SK-N-SH (cell line): ENCODE results near the gene WBP1L. TPM values are rescaled to one million over a fixed set of nuclear protein-coding genes. Genes with fewer than 3 reads are reported as not detected.

Source experiments
- CTCF ChIA-PET: fragments of 300-600, 350-600 bp; formaldehyde crosslinking; extraction: SDS; loops from one replicate; lab custom pipeline; 2021; lab: Yijun Ruan, JAX
- POLR2A ChIA-PET: fragments of 350-600 bp; sonication (Branson Sonifier 250); formaldehyde crosslinking; extraction: SDS; loops from one replicate; lab custom pipeline; 2020; ENCODE audit warnings: antibody characterized with exemption, inconsistent platforms; lab: Yijun Ruan, JAX
- DNase-seq: peaks from one replicate; pipeline ENCODE4 v3.0.0; 2012
- H2AFZ ChIP-seq: fragments of 200-600 bp; sonication (generic); 2 replicates; pipeline ENCODE4 v1.8.1; 2016; ENCODE audit warnings: antibody characterized with exemption, mild to moderate bottlenecking, low read depth
- H3F3A ChIP-seq: fragments of 200-600 bp; sonication (generic); replicated peaks from 2 replicates; pipeline ENCODE3; 2016; ENCODE audit warnings: antibody characterized with exemption, mild to moderate bottlenecking; ENCODE audit not compliant: insufficient read depth
- H3K27ac ChIP-seq, 2 experiments: fragments of 200-500 bp in 1 of 2; fragments of 200-600 bp in 1 of 2; sonication (Bioruptor generic) in 1 of 2; sonication (generic), shearing (Covaris generic) in 1 of 2; 2 replicates each; pipeline versions ENCODE4 v1.5.1 to v1.6.1; 2014 to 2016; ENCODE audit warnings: low read depth in 2 of 2, inconsistent platforms in 1 of 2, low read length in 1 of 2, mild to moderate bottlenecking in 1 of 2, mixed read lengths in 1 of 2
- H3K27me3 ChIP-seq: fragments of 200-600 bp; sonication (generic), shearing (Covaris generic); 2 replicates; pipeline ENCODE4 v1.6.1; 2016; ENCODE audit warnings: mixed run types; ENCODE audit not compliant: insufficient read depth
- H3K36me3 ChIP-seq, 2 experiments: fragments of 200-500 bp in 1 of 2; fragments of 200-600 bp in 1 of 2; sonication (Bioruptor generic) in 1 of 2; sonication (generic) in 1 of 2; replicated peaks in 1 of 2; 2 replicates each; pipeline versions ENCODE3 to v1.5.1; 2014 to 2016; ENCODE audit warnings: low read length in 1 of 2, mild to moderate bottlenecking in 1 of 2; ENCODE audit not compliant: insufficient read depth in 2 of 2, control insufficient read depth in 1 of 2
- H3K4me1 ChIP-seq, 2 experiments: fragments of 200-500 bp in 1 of 2; fragments of 200-600 bp in 1 of 2; sonication (Bioruptor generic) in 1 of 2; sonication (generic), shearing (Covaris generic) in 1 of 2; 2 replicates each; pipeline versions ENCODE4 v1.5.1 to v1.6.1; 2014 to 2016; ENCODE audit warnings: low read depth in 1 of 2, low read length in 1 of 2, mixed run types in 1 of 2; ENCODE audit not compliant: insufficient read depth in 2 of 2, control insufficient read depth in 1 of 2
- H3K4me2 ChIP-seq: fragments of 200-600 bp; sonication (generic), shearing (Covaris generic); 2 replicates; pipeline ENCODE4 v1.6.1; 2017; ENCODE audit warnings: mixed run types
- H3K4me3 ChIP-seq, 2 experiments: fragments of 200-500 bp in 1 of 2; fragments of 200-600 bp in 1 of 2; sonication (Bioruptor generic) in 1 of 2; sonication (generic), shearing (Covaris generic) in 1 of 2; 2 replicates each; pipeline versions ENCODE4 v1.5.1 to v1.8.1; 2014 to 2016; ENCODE audit warnings: low read depth in 2 of 2, inconsistent platforms in 1 of 2, low read length in 1 of 2, mild to moderate bottlenecking in 1 of 2, mixed read lengths in 1 of 2, moderate library complexity in 1 of 2
- H3K79me2 ChIP-seq: fragments of 200-600 bp; sonication (generic); 2 replicates; pipeline ENCODE4 v1.8.1; 2017; ENCODE audit warnings: mild to moderate bottlenecking; ENCODE audit not compliant: insufficient read depth
- H3K9ac ChIP-seq: fragments of 200-600 bp; sonication (generic); 2 replicates; pipeline ENCODE4 v1.6.1; 2017; ENCODE audit warnings: mixed run types
- H3K9me2 ChIP-seq: fragments of 200-600 bp; sonication (generic); 2 replicates; pipeline ENCODE4 v1.6.1; 2017; ENCODE audit warnings: mixed run types
- H3K9me3 ChIP-seq: fragments of 200-600 bp; sonication (generic); 2 replicates; pipeline ENCODE4 v1.6.1; 2017; ENCODE audit warnings: mixed run types, mild to moderate bottlenecking, moderate library complexity
- H4K20me1 ChIP-seq: fragments of 200-600 bp; sonication (generic); 2 replicates; pipeline ENCODE4 v1.6.1; 2017; ENCODE audit warnings: mild to moderate bottlenecking, mixed run types; ENCODE audit not compliant: insufficient read depth
- EP300 ChIP-seq, 2 experiments: IDR thresholded peaks; 2 replicates each; pipeline versions ENCODE4 v1.4.0 to v1.6.1; 2012; ENCODE audit warnings: borderline replicate concordance in 1 of 2, low read depth in 1 of 2, low read length in 1 of 2
- EZH2phosphoT487 ChIP-seq: fragments of 200-600 bp; sonication (generic); IDR thresholded peaks from 2 replicates; pipeline ENCODE4 v1.6.1; 2017; ENCODE audit warnings: low read depth, mixed run types, mild to moderate bottlenecking, antibody characterized with exemption, moderate library complexity, borderline replicate concordance
- GABPA ChIP-seq: IDR thresholded peaks from 2 replicates; pipeline ENCODE4 v1.4.0; 2012; ENCODE audit warnings: low read depth, mild to moderate bottlenecking
- IRF3 ChIP-seq: fragments of 150-350 bp; IDR thresholded peaks from 2 replicates; pipeline ENCODE4 v1.6.1; 2016; ENCODE audit warnings: mild to moderate bottlenecking, low read depth, low read length
- MAX ChIP-seq: IDR thresholded peaks from 2 replicates; pipeline ENCODE4 v1.4.0; 2012; ENCODE audit warnings: low read depth
- MEF2A ChIP-seq: IDR thresholded peaks from 2 replicates; pipeline ENCODE4 v1.4.0; 2012; ENCODE audit warnings: low read depth, borderline replicate concordance
- MXI1 ChIP-seq: IDR thresholded peaks from 2 replicates; pipeline ENCODE4 v1.6.1; 2012; ENCODE audit warnings: mild to moderate bottlenecking, low read depth, low read length, improper control_type of control experiment
- NFIC ChIP-seq: IDR thresholded peaks from 2 replicates; pipeline ENCODE4 v1.4.0; 2012; ENCODE audit warnings: borderline replicate concordance
- NRF1 ChIP-seq: IDR thresholded peaks from 2 replicates; pipeline ENCODE4 v1.6.1; 2012; ENCODE audit warnings: low read depth, mild to moderate bottlenecking, low read length
- PBX3 ChIP-seq: IDR thresholded peaks from 2 replicates; pipeline ENCODE4; 2012
- POLR2AphosphoS5 ChIP-seq: IDR thresholded peaks from 2 replicates; pipeline ENCODE4 v1.6.1; 2012; ENCODE audit warnings: low read depth, low read length
- RXRA ChIP-seq: IDR thresholded peaks from 2 replicates; pipeline ENCODE4 v1.4.0; 2012; ENCODE audit warnings: low read depth, mild to moderate bottlenecking, borderline replicate concordance
- SIN3A ChIP-seq: IDR thresholded peaks from 2 replicates; pipeline ENCODE4 v1.6.1; 2012; ENCODE audit warnings: low read depth, mild to moderate bottlenecking, low read length, moderate library complexity, borderline replicate concordance
- TCF12 ChIP-seq: IDR thresholded peaks from 2 replicates; pipeline ENCODE4 v1.4.0; 2012
- TEAD4 ChIP-seq: IDR thresholded peaks from 2 replicates; pipeline ENCODE4 v1.4.0; 2012; ENCODE audit warnings: mild to moderate bottlenecking, borderline replicate concordance; ENCODE audit not compliant: insufficient read depth
- WGBS: methylation state at CpG from one replicate; pipeline ENCODE4 v1.1.6; 2017; ENCODE audit warnings: low lambda C conversion rate; 5-methylcytosine and 5-hydroxymethylcytosine counted together
- polyA plus RNA-seq, 3 experiments: library from polyadenylated mRNA; depleted of rRNA; stranded (reverse); fragments of >200 nt; gene quantifications; 2 replicates each; pipeline ENCODE4 v1.2.3, GENCODE V29; 2012

WBP1L gene
- polyA plus RNA-seq, 1 of the 3 experiments (the other 2 are of a cell fraction), result 22.8 TPM

GRCh38 chr10:102773986-102774385 lies 30.2 kb downstream of the WBP1L start:
- H3K27ac ChIP-seq, result peak overlapping the region in 1 of 2 experiments; percentile 65; a peak in 2 of 4 replicates
- POLR2A ChIA-PET, result no interaction called here
- 88% methylated on average over 5 of the region's 5 CpGs for WGBS

GRCh38 chr10:102775201-102775934 lies 31.6 kb downstream of the WBP1L start:
- peak overlapping the region; percentile 34 to 37; a peak in 1 of 4 replicates for H3K4me3 ChIP-seq
- ChIA-PET CTCF (interaction anchor here (0.9 to 1.6 kb wide), 3 partner anchors 11 to 126 kb away, joined by 4 to 5 read pairs (median 4); no protein-coding TSS in a partner anchor), POLR2A (interaction anchor here (1.4 kb wide), 1 partner anchor 11 kb away, joined by 3 read pairs; no protein-coding TSS in a partner anchor)
- 80% methylated on average over 16 of the region's 16 CpGs for WGBS
- no peaks in the 10 kb centered on the region; the same call in 1 of the 2 replicates for H4K20me1 ChIP-seq
- H3K79me2 ChIP-seq, result peaks cover 44% of the 10 kb centered on the region
- H2AFZ ChIP-seq, result no peak overlapping the region; the same call in 1 of the 2 replicates
- H3K27ac ChIP-seq, result peak overlapping the region; percentile 75 to 81
- no peaks in the 10 kb centered on the region for H3K9me2 ChIP-seq
- 0 out of 2 replicates have a peak, but pooled peaks have one; percentile 18 for TF ChIP-seq TEAD4
- no peak for TF ChIP-seq RXRA
- DNase-seq, result no peak
- peaks cover 43 to 46% of the 10 kb centered on the region in 2 experiments for H3K4me1 ChIP-seq
- H3K36me3 ChIP-seq, result no peaks in the 10 kb centered on the region
- H3K4me2 ChIP-seq, result peak overlapping the region; percentile 75
- H3K9ac ChIP-seq, result peak overlapping the region; percentile 21; the same call in 1 of the 2 replicates
- peaks cover 18% of the 10 kb centered on the region for H3F3A ChIP-seq
- no peaks in the 10 kb centered on the region for H3K9me3 ChIP-seq
- H3K27me3 ChIP-seq, result no peaks in the 10 kb centered on the region

More at GRCh38 chr10:102773986-102774385, 30.2 kb downstream of the WBP1L start:
- no peaks in the 10 kb centered on the region for H3K9me3 ChIP-seq
- no peak for TF ChIP-seq EP300 (IDR thresholded peaks at IDR 0.05; ENCODE audit: borderline replicate concordance in 1 of 2, low read depth in 1 of 2, low read length in 1 of 2)
- no peak for TF ChIP-seq MEF2A
- TF ChIP-seq NRF1, result no peak
- H3K4me2 ChIP-seq, result peak overlapping the region; percentile 8; the same call in 1 of the 2 replicates
- H3K36me3 ChIP-seq, result no peaks in the 10 kb centered on the region
- H3K9me2 ChIP-seq, result no peaks in the 10 kb centered on the region
- peaks cover 46 to 49% of the 10 kb centered on the region in 2 experiments for H3K4me1 ChIP-seq
- H3F3A ChIP-seq, result peaks cover 18% of the 10 kb centered on the region
- peaks cover 37% of the 10 kb centered on the region for H3K79me2 ChIP-seq
- CTCF ChIA-PET, result interaction anchor here (2.1 kb wide), 1 partner anchor 20 kb away, joined by 5 read pairs; no protein-coding TSS in a partner anchor
- H3K4me3 ChIP-seq, result no peak overlapping the region
- no peak overlapping the region for H3K9ac ChIP-seq
- no peaks in the 10 kb centered on the region for H3K27me3 ChIP-seq
- DNase-seq, result no peak
- H4K20me1 ChIP-seq, result peaks cover 6% of the 10 kb centered on the region; the same call in 1 of the 2 replicates
- no peak overlapping the region for H2AFZ ChIP-seq

- POLR2A ChIA-PET, result interaction anchor here (0.9 to 1.4 kb wide), 2 partner anchors 12 to 33 kb away, joined by 3 read pairs; no protein-coding TSS in a partner anchor
- TF ChIP-seq MXI1 (peak; percentile 50; the same call in 1 of the 2 replicates), TEAD4 (0 out of 2 replicates have a peak, but pooled peaks have one; percentile 8), GABPA (0 out of 2 replicates have a peak, but pooled peaks have one; percentile 43), NFIC (peak; percentile 65; the same call in 1 of the 2 replicates), POLR2AphosphoS5 (peak; percentile 35; the same call in 1 of the 2 replicates), PBX3 (peak; percentile 64), TCF12 (peak; percentile 66; the same call in 1 of the 2 replicates), SIN3A (peak; percentile 57; the same call in 1 of the 2 replicates), EZH2phosphoT487 (no peak), IRF3 (no peak), MAX (peak; percentile 44; the same call in 1 of the 2 replicates)
Observed at GRCh38 chr10:102775935-102776669, 32.4 kb downstream of the WBP1L start.

More at GRCh38 chr10:102775935-102776669, 32.4 kb downstream of the WBP1L start:
- Histone ChIP-seq H3K9me2 (no peaks in the 10 kb centered on the region), H3K4me1 (peaks cover 43 to 46% of the 10 kb centered on the region in 2 experiments), H3K9me3 (no peaks in the 10 kb centered on the region), H2AFZ (peak overlapping the region; percentile 8; the same call in 1 of the 2 replicates), H3K4me2 (peak overlapping the region; percentile 75), H3F3A (peaks cover 18% of the 10 kb centered on the region), H3K36me3 (no peaks in the 10 kb centered on the region), H3K4me3 (peak overlapping the region; percentile 34 to 37; a peak in 3 of 4 replicates), H3K9ac (peak overlapping the region; percentile 52; the same call in 1 of the 2 replicates), H3K79me2 (peaks cover 44% of the 10 kb centered on the region), H3K27ac (peak overlapping the region; percentile 75 to 81), H4K20me1 (peaks cover 3% of the 10 kb centered on the region; the same call in 1 of the 2 replicates), H3K27me3 (no peaks in the 10 kb centered on the region)
- CTCF ChIA-PET, result interaction anchor here (0.9 to 1.6 kb wide), 4 partner anchors 10 to 558 kb away, joined by 4 to 6 read pairs (median 4); no protein-coding TSS in a partner anchor
- DNase-seq, result peak; percentile 66
- WGBS, result 31% methylated on average over 17 of the region's 17 CpGs
